GM19395 (cell line): ENCODE data around the gene UBL3.

Experiments
- ATAC-seq: cut with Tn5 transposase; IDR thresholded peaks from one replicate; pipeline ENCODE4 v1.9.1; 2021; ENCODE audit warnings: mild to moderate bottlenecking, moderate library complexity; ENCODE audit not compliant: unreplicated experiment

The UBL3 gene, protein sequence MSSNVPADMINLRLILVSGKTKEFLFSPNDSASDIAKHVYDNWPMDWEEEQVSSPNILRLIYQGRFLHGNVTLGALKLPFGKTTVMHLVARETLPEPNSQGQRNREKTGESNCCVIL

DNA sequence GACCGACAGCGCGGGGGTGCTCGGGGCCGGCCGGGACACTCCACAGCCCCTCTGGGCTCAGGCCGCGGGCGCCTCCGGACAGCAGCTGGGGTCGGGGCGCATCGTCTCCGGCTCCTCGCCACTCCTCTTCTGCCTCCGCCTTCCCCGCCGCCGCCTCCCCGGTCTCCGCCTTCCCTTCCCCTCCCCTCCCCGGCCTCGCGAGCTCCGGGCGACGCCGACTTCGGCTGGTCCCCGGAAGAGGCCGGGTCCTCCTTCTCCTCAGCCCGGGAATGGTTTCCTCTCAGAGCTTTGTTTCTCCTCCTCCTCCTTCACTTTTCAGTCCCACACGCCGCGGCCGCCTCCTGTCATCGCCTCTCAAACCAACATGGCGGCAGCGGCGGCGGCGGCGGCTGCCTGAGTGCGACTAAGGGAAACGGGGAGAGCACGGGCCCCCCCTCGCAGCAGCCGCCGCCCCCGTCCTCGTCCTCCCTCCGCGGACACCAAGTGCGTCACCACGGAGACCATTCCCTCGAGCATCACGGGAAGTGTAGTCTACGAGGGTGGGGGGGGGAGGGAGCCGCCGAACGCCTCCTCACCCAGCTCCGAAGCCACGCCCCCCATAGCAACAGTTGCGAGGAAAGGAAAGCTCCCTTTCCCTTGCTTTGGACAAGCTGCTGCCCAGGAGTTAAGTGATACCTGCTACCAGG is at the start of gene UBL3:
UBL3 (minus strand) TSS at position 405 of the 686 bp plus-strand sequence. CDS start 1,079 bp downstream, outside the sequence.
- ATAC-seq, result peak; percentile 83

DNA sequence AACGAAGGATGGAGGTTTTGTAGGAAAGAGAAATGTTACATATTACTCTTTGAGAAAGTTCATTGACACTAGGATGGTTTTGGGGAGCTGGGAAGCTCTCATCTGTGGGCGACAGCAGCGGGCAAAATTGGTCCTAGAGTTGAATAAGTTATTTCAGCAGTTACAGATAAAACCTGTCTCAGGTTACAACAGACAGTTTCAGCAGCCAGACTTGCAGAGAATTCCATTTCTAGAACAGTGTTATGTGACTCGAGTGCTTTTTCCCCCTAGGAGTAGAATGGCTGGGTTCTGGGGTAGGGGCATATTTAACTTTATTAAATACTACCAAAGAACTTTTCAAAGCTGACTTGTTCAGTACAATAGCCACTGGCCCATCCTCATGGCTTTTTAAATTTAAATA is 46.7 kb upstream of the UBL3 start:
- no peak for ATAC-seq

DNA sequence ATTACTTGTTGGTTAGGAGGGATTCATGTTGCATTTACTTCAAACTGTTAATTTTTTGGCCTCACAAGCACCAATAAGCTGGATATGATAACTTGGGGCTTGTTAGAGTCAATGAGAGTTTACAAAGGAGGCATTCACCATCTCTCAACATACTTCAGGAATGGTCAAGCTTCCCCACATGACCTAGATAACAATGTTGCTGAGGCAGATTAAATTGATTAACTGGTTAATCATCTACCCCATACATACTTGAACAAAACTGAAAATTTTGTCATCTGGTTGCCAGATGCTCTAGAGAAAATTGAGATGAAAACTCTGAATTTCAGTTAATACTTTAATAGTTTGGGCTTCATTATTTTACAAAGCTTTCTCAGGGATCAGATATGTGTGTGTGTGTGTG is 43.0 kb upstream of the UBL3 start:
- ATAC-seq, result no peak

DNA sequence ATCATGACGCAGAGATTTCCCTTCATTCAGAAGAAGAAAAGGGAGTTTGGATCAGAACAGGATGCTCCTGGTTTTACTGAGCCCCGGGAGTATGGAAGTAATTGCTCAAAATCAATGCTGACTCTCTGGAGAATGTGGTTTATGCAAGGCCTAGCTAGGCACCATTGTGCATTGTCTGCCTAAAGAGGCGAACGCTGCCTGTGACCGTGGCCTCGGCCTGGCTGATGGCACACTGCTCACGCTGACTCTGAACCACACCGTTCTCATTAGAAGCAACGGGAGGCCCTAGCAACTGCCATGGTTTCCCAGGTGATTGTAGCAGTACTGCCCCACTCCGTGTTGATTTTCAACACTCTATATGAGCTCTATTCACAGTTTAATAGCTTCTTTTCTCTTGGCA is 41.7 kb upstream of the UBL3 start:
- ATAC-seq, result no peak

DNA sequence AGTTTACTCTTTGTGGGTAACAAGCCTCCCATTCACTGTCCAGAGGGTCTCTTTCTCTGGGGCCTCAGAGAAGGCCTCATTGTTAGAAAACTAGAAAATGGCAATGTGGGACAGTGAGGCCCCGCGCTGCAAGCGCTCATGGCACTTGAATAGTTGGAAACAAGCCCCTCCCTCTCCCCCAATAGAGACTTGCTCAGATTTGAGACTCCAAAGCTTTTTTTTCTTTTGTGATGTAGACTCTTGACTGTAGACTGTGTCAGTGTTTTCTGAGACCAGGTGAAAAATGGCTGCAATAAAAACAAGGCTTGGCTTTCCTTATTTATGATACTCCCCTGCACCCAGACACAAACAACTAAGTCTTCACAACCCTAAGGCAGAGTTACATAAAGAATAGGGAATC is 38.7 kb upstream of the UBL3 start:
- ATAC-seq, result no peak

DNA sequence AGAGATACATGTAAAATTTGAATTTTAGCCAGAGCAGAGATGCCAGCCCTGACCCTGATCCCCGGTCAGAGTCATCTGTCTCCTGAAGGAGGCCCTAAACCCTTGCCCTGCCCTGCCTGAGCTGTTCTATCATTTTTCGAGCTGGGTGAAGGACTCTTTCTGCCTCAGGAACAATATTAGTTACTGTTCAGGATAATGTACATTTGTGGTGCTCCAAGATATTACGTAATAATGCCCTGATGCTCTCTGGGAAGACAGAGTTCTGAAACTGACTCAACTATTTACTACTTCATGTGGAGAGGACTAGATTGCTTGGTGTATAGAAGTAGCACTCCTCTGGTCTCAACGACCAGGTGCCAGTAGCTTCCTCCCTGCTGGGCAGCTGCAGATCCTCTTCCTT is 37.9 kb upstream of the UBL3 start:
- no peak for ATAC-seq

DNA sequence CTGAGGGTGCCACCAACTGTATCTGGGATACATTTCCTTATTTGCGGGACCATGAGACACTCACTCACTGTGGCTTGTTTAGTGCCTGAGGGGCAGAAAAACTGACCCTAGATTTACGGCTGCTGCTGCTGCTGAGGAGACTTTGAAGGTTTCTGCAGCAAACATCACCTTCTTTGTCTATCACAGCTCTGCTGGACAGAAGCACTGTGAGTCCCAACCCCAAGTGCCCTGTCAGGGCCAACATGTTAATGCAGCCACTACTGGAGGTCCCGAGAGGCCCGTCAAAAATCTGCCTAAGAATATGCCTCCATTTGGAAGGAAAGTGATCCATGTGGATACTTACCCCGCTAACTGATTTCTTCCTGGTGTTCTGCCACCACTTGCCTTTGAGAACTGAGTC is 37.3 kb upstream of the UBL3 start:
- ATAC-seq, result no peak

DNA sequence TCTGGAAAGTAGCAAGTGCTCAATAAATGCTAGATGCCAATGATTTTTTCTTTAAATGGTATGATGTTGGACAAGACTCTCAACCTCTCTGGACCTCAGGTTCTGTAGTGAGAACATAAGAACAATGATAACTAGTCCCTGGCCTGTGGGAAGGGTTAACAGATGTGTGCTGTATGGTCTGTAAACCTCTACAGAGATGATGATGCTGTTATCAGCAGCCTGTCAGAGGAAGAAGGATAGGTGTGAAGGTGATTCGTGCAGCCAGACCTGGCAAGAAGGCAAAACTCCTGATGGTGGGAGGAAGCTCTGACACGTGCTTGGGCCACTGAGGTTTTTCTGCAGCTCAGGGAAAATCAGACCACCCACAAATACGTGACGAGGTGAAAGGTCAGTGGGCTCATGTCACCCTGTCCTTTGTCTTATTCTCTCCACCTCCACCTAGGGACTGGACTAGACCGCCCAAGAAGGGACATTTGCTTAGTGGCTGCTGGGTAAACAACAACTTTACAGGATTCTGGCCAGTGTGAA is 36.7 kb upstream of the UBL3 start:
- no peak for ATAC-seq

DNA sequence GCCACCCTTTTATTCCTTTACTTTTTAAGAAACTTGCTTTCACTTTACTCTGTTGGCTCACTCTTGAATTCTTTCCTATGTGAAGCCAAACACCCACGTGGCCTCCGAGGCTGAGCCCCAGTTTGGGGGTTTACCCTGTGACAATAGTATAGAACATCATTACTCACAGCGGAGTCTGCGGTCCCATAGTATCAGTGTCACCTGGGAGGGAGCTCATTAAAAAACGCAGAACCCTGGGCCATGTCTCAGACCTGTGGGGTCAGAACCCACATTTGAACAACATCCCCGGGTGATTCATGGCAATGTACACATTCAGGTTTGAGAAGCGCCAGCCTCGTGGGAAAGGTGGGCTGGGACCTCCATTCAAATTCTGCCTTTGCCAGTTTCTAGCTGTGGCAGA is 36.0 kb upstream of the UBL3 start:
- ATAC-seq, result no peak

DNA sequence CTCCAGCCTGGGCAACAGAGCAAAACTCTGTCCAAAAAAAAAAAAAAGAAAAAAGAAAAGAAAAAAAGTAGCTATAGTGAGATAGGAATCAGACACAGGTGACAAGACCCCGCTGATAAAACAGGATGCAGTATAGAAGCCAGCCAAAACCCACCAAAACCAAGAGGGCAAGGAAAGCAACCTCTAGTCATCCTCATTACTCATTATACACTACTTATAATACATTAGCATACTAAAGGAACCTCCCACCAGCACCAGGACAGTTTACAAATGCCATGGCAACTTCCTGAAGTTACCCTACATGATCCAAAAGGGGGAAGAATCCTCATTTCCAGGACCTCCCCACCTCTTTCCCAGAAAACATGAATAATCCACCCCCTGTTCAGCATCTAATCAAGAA is 35.6 kb upstream of the UBL3 start:
- no peak for ATAC-seq

DNA sequence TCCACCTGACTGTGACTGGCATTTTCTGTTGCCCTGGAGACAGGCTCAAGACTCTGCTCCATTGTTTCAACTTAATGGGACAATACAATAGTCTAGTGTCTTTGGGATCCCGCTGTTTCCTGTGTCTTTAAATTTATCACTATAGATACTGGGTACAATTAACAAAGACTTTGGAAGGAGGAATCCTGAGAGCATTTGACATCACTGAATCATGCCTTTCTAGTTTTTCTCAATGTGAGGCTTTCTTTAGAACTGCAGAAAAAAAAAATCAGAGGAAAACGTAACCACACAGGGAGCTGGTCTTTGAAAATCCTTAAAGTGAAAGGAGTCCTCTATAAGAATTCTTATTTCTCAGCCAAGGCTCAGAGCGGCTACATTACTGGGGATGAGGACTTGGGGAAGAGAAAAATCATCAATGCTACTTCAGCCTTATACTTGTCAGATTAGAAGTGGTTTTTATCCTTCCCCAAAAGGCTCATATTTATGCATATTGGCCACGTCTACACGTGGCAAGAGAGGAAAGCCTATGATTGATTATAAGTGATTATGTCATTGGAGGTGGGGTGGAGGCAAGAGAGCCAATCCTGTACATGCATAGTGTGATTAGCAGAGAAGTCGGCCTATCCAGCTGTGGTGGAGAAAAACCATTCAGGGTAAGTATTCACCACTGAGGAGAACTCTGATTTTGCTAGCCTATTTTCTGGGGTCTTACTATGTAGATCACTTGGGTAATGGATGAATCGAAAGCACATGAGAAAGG is 34.4 kb upstream of the UBL3 start:
- ATAC-seq, result no peak

DNA sequence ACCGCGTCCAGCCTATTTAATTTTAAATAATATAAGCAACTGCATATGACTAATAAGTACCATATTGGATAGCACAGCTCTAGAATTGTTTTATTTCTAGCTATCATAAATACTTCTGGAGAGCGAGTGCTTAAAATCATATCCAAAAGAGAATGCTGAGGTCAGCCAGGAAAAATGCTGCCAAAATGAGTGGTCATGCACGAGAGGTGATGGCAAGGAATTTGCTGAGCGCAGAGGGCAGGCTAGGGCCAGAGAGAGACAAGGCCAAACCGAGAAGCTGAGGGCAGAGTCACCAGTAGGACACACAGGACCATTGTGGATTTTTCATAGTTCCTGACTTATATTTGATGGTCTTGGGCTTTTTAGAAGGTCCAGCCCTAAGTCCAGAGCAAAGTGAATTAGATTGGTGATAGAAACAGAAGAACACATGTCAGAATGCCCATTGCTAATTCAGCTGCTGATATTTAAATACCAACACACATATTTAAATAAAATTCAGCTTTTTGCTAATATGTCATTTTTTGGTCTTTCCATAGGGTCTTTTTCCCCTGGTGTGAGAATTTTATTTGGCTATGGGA is 33.6 kb upstream of the UBL3 start:
- no peak for ATAC-seq

DNA sequence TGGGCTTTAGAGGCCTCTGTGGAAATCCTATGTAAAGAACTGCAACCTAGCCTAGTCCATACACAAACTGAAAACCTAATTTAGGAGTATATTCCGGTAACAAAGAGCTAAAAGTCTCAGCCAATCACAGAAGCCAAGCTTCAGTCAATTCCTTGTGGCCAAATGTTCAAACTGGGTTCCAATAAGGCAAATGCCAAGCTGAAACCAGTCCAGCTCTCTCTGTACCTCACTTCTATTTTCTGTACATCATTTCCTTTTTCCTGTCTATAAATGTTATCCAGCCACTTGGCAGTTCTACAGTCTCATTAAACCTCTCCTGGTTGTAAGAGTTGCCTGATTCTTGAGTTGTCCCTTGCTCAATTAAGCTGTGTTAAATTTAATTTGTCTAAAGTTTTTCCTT is 31.7 kb upstream of the UBL3 start:
- ATAC-seq, result no peak

DNA sequence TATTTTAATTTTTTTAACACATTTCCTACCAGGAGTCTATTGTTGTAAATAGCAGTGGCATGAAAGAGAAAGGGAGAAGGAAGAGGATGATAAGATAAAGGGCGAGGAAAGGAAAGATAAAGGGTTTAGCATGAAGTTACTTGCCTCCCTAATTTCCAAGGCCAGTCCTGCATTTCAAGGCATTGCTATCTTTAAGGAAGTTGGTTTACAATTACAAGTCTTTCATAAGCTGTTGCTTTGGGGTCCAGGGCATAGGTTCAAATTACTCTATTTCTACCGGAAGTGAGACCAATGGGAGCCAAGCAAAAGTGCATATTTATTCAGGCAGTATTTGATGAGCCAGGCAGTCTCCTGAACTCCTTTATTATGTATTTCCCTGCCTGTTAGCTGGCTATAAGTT is 27.7 kb upstream of the UBL3 start:
- ATAC-seq, result no peak

DNA sequence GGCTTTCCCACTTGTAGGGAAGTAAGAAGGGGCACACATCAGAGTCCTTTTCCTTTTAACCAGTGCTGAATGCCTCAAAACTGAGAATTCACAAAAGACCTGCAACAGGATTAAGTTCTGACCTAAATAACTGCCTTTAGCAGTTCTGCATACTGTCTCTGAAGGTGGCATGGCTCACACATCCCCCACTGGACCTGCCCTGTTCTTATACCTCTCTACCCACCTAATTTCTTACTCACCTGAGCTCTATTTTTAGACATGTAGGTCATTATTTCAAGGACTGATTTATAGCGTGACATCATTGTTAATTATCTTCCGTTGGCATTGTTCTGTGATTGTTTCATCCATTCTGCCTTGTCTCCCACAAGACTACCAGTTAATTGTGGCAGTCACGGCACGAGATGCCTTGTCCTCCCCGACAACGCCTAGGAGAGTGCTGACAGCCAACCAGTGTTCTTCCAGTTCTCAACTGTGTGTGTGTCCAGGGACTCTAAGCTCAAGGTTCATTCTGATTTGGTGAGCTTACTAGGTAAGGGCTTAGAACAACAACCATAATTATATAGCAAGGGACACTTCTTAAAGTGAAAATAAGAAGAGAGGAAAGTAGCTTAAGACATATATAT is 27.1 kb upstream of the UBL3 start:
- no peak for ATAC-seq

DNA sequence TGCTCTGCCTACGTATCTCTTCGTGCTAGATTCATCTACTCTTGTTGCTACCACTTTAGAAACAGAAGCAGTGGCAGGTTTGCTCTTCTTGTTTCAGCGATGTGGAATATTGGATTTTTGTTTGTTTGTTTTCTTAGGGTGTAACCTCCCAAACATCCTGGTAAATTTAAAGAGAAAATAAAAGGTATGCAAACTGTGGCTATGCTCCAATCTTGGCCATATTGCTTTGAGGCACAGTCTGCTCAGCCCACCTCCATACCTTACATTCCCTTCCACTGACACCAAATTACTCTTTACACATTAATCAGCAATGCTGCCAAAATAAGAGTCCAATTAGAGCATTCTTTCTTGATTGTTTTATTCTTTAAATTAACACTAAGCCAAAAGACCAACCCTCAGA is 25.2 kb upstream of the UBL3 start:
- no peak for ATAC-seq

DNA sequence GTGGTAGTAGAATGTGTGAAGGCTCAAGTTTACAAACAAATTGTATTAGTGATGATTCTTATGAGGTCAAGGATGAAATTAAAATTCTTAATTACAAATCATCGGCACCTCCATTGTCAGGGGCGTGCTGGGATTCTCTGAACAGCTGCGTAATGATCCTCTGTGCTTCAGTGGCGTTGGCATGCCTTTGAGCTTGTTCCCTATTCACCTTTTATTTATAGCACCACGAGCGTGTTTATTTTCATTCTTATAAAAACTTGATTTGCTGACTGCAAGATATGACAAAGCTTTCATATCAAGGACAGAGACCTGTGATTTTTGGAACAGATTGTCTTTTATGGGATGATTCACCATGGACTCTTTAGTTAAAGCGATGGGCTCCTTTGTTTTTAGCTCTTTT is 18.2 kb upstream of the UBL3 start:
- no peak for ATAC-seq

DNA sequence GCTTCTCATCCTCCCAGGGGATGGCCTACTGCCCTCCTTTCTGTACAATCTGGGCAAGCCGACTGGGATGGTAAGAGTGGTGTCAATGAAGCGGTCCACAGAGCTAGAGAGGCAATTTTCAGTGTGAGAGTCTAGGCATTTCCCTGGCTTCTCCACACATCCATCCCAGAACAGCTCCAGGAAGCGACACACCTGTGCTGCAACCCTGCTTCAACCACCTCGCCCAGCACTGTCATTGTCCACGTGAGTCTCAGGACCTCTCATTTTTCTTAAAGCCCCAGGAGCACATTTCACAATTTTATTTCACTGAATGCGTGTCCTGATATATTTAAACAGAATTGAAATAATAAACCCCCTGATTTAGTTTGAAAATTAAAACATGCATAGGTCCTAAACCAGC is 15.5 kb upstream of the UBL3 start:
- no peak for ATAC-seq

DNA sequence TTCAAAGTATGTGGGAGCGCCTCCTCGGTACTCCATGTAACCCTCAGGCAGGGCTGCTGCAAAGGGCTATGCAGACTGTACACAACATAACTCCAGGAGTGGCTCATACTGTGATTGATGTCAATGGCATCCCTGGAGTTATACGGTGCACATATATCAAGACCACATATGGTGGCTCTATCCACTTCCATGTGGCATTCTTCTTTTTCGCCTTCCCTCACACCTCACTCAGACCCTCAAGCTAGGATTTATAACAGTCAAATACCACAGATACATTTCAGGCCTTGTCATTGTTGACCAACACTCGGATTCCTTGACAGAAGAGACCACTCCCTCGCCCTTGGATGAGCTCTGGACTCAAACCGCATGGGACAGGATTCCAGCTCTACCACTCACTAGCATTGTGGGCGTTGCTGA is 11.3 kb upstream of the UBL3 start:
- no peak for ATAC-seq

DNA sequence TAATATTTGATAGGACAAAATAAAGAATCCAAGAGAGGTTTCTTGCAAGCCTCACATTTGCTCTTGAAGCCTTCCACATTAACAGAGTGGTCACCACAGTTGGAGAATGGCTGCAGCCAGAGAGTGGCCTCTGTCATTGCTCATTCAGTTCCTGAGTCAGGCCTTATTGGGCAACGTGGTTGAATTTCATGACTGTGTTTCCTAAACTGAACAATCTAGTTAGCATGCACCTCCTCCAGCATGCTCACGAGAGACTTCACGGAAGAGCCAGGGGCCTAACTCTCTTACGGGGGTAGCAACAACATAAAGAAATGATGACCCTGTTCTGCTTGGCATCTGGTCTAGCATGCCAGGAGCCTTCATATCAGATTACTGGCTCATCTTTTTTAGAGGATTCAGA is 9.6 kb upstream of the UBL3 start:
- no peak for ATAC-seq

DNA sequence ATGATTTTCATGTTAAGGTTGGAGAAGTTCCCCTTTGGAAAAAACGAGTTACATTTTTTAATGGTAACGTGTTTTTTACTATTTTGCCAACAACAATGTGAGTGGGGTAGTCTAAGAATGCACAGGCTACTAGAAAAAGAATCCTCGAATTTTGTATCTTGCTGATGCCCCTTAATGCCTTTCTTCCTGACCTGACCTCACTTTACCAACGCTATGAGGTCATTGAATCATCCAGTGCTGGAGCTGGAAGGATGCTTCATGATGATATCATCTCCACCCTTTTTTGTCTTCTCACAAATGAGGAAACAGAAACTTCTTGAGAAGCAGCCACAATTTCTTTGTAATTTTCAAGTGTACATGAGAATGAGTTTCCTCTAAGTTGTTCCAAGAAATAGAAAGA is 8.2 kb upstream of the UBL3 start:
- no peak for ATAC-seq
